Trophoblast cell (in vitro differentiated cells and primary cell): ENCODE measurements around the gene RBPJL.

ENCODE experiments used
- DNase-seq, 2 donors: peaks; one replicate each; pipeline ENCODE4 v3.0.0-alpha.2; 2016
- H2AFZ ChIP-seq: 2 replicates; pipeline ENCODE4 v1.6.1; 2013; ENCODE audit warnings: low read length, moderate library complexity, mild to moderate bottlenecking; ENCODE audit not compliant: insufficient read depth, poor library complexity
- H2AK5ac ChIP-seq: 2 replicates; pipeline ENCODE4 v1.6.1; 2013; ENCODE audit warnings: mild to moderate bottlenecking, low read length
- H2BK120ac ChIP-seq: 2 replicates; pipeline ENCODE4 v1.6.1; 2013; ENCODE audit warnings: low read length, mild to moderate bottlenecking, moderate library complexity; ENCODE audit not compliant: insufficient read depth, poor library complexity
- H2BK12ac ChIP-seq: 2 replicates; pipeline ENCODE4 v1.6.1; 2013; ENCODE audit warnings: mild to moderate bottlenecking, low read length, moderate library complexity
- H2BK5ac ChIP-seq: 2 replicates; pipeline ENCODE4 v1.6.1; 2013; ENCODE audit warnings: low read length, low read depth, moderate library complexity, mild to moderate bottlenecking; ENCODE audit not compliant: poor library complexity
- H3K14ac ChIP-seq: 2 replicates; pipeline ENCODE4 v1.6.1; 2013; ENCODE audit warnings: mild to moderate bottlenecking, low read length
- H3K18ac ChIP-seq: 2 replicates; pipeline ENCODE4 v1.6.1; 2013; ENCODE audit warnings: mild to moderate bottlenecking, low read length
- H3K23ac ChIP-seq: 2 replicates; pipeline ENCODE4 v1.6.1; 2013; ENCODE audit warnings: low read length
- H3K27ac ChIP-seq: 2 replicates; pipeline ENCODE4 v1.5.1; 2013; ENCODE audit warnings: low read depth, mild to moderate bottlenecking, inconsistent platforms, low read length, moderate library complexity
- H3K27me3 ChIP-seq: 2 replicates; pipeline ENCODE4 v1.6.1; 2013; ENCODE audit warnings: inconsistent platforms, mild to moderate bottlenecking, low read length, moderate library complexity; ENCODE audit not compliant: insufficient read depth
- H3K36me3 ChIP-seq, 2 experiments: 1 replicate in 1 of 2; 2 replicates in 1 of 2; pipeline ENCODE4 v1.6.1; 2013; ENCODE audit warnings: low read length in 2 of 2, mild to moderate bottlenecking in 2 of 2, moderate library complexity in 1 of 2; ENCODE audit not compliant: insufficient read depth in 2 of 2, control insufficient read depth in 1 of 2
- H3K4ac ChIP-seq: 2 replicates; pipeline ENCODE4 v1.6.1; 2013; ENCODE audit warnings: low read depth, mild to moderate bottlenecking, low read length, moderate library complexity
- H3K4me1 ChIP-seq, 2 experiments: 1 replicate in 1 of 2; 2 replicates in 1 of 2; pipeline ENCODE4 v1.6.1; 2013; ENCODE audit warnings: low read length in 2 of 2, mild to moderate bottlenecking in 2 of 2, moderate library complexity in 1 of 2; ENCODE audit not compliant: insufficient read depth in 2 of 2, control insufficient read depth in 1 of 2
- H3K4me2 ChIP-seq: 2 replicates; pipeline ENCODE4 v1.6.1; 2013; ENCODE audit warnings: inconsistent platforms, mild to moderate bottlenecking, low read length, moderate library complexity
- H3K4me3 ChIP-seq: 2 replicates; pipeline ENCODE4 v1.5.1; 2013; ENCODE audit warnings: mild to moderate bottlenecking, low read depth, low read length, inconsistent platforms
- H3K79me1 ChIP-seq: one replicate; pipeline ENCODE4 v1.6.1; 2013; ENCODE audit warnings: low read length
- H3K79me2 ChIP-seq: 2 replicates; pipeline ENCODE4 v1.6.1; 2013; ENCODE audit warnings: low read length, mild to moderate bottlenecking; ENCODE audit not compliant: control insufficient read depth, insufficient read depth, poor library complexity
- H3K9ac ChIP-seq: 2 replicates; pipeline ENCODE4 v1.6.1; 2013; ENCODE audit warnings: mild to moderate bottlenecking, low read length
- H3K9me3 ChIP-seq: 2 replicates; pipeline ENCODE4 v1.6.1; 2013; ENCODE audit warnings: low read depth, mild to moderate bottlenecking, control low read depth, inconsistent platforms, low read length; ENCODE audit not compliant: insufficient read depth
- H4K12ac ChIP-seq: 2 replicates; pipeline ENCODE4 v1.6.1; 2013; ENCODE audit warnings: low read depth, mild to moderate bottlenecking, low read length, moderate library complexity
- H4K8ac ChIP-seq: 2 replicates; pipeline ENCODE4 v1.6.1; 2013; ENCODE audit warnings: low read depth, mild to moderate bottlenecking, low read length, moderate library complexity
- H4K91ac ChIP-seq: one replicate; pipeline ENCODE4 v1.6.1; 2013; ENCODE audit warnings: low read depth, mild to moderate bottlenecking, low read length, moderate library complexity
- WGBS: extraction: QIAGEN DNeasy Blood & Tissue Kit; methylation state at CpG from one replicate; pipeline ENCODE4 v1.1.7; 2013; ENCODE audit warnings: missing lambda C conversion rate; ENCODE audit not compliant: insufficient read length, insufficient coverage; ENCODE audit errors: extremely low coverage; 5-methylcytosine and 5-hydroxymethylcytosine counted together

Gene RBPJL

GRCh38 chr20:45258664-45259063 lies 48.0 kb upstream of the RBPJL start:
- no peaks in the 10 kb centered on the region for H3K4me1 ChIP-seq
- H3K23ac ChIP-seq = no peak overlapping the region
- H3K27ac ChIP-seq = no peak overlapping the region
- no peak overlapping the region for H4K91ac ChIP-seq
- no peaks in the 10 kb centered on the region for H3K9me3 ChIP-seq
- no peak overlapping the region for H3K14ac ChIP-seq
- no peak overlapping the region for H2BK12ac ChIP-seq
- no peak overlapping the region for H3K9ac ChIP-seq
- H4K8ac ChIP-seq = no peak overlapping the region
- H2BK120ac ChIP-seq = no peak overlapping the region
- no peaks in the 10 kb centered on the region for H3K79me2 ChIP-seq
- no peak overlapping the region for H3K18ac ChIP-seq
- no peak overlapping the region for H2BK5ac ChIP-seq
- H4K12ac ChIP-seq = no peak overlapping the region
- H3K27me3 ChIP-seq = no peaks in the 10 kb centered on the region
- H3K4me3 ChIP-seq = no peak overlapping the region
- H3K4me2 ChIP-seq = no peak overlapping the region
- no peak overlapping the region for H2AK5ac ChIP-seq
- no peak for DNase-seq
- H3K36me3 ChIP-seq = no peaks in the 10 kb centered on the region
- H3K4ac ChIP-seq = no peak overlapping the region
- H2AFZ ChIP-seq = no peak overlapping the region
- WGBS = no CpG with 5 or more reads among the region's 2 CpGs
- H3K79me1 ChIP-seq = no peaks in the 10 kb centered on the region

DNA sequence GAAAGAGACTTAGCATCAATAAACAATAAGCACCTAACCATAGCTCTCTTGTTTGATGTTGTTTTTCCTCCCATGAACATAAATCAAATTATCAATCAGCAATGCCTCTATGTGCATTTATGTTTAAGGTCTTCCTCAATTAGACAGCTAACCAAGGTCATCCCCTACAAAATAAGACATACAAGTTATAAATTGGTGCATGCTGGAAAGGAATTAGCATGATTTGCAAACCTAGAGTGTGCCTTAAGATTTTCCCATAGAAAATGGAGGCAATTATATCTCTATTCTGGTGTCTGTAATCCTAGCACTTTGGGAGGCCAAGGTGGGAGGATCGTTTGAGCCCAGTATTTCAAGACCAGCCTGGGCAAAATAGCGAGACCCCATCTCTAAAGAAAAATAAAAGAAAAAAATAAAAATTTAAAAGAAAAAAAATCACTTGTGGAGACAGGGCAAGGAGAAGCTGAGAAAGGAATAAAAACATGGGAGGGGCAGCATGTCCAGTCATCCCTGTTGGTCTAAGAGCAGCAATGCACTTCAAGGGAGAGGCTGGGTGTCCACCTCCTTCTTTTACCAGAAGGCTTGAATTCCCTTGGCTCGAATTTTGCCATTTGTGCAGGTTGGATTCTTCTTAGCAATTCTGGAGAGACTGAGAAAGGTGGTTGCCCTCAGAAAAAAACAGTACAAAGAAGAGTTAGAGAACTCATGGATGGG lies 42.9 kb upstream of the RBPJL start:
- no peak overlapping the region for H3K4me3 ChIP-seq
- H3K27ac ChIP-seq = no peak overlapping the region
- H3K4ac ChIP-seq = no peak overlapping the region
- no peak overlapping the region for H3K18ac ChIP-seq
- no CpG with 5 or more reads among the region's 3 CpGs for WGBS
- H3K79me2 ChIP-seq = no peaks in the 10 kb centered on the region
- H3K14ac ChIP-seq = no peak overlapping the region
- no peak for DNase-seq
- no peak overlapping the region for H4K12ac ChIP-seq
- H4K8ac ChIP-seq = no peak overlapping the region
- no peaks in the 10 kb centered on the region for H3K9me3 ChIP-seq
- no peak overlapping the region for H2BK120ac ChIP-seq
- no peaks in the 10 kb centered on the region for H3K79me1 ChIP-seq
- H4K91ac ChIP-seq = no peak overlapping the region
- no peaks in the 10 kb centered on the region for H3K4me1 ChIP-seq
- no peak overlapping the region for H2AFZ ChIP-seq
- H2BK12ac ChIP-seq = no peak overlapping the region
- no peak overlapping the region for H3K23ac ChIP-seq
- no peak overlapping the region for H2BK5ac ChIP-seq
- H3K4me2 ChIP-seq = no peak overlapping the region
- H3K27me3 ChIP-seq = no peaks in the 10 kb centered on the region
- no peak overlapping the region for H2AK5ac ChIP-seq
- H3K9ac ChIP-seq = no peak overlapping the region
- H3K36me3 ChIP-seq = no peaks in the 10 kb centered on the region

DNA sequence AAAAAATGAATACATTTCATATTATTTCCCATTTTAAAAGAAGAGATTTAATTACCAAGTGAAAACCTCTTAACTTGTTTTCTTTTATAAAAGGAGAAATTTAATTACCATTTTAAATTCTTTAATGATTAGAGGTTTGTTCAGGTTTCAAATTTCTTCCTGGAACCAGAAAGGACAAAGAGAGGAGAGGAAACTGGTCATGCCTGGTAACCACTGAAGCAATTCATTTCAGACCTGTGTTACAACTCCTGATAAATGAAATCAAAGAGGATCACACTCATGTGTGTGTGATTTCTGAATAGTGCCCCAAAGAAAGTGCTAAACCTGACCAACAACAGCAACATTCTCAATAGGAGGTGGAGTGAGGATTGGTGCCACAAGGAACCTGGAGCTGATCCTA lies 39.7 kb upstream of the RBPJL start:
- no peak for DNase-seq
- no peak overlapping the region for H2AK5ac ChIP-seq
- no peaks in the 10 kb centered on the region for H3K4me1 ChIP-seq
- no peak overlapping the region for H3K18ac ChIP-seq
- no peaks in the 10 kb centered on the region for H3K27me3 ChIP-seq
- H4K12ac ChIP-seq = no peak overlapping the region
- no peak overlapping the region for H3K4me2 ChIP-seq
- no peaks in the 10 kb centered on the region for H3K79me2 ChIP-seq
- H2AFZ ChIP-seq = no peak overlapping the region
- no peak overlapping the region for H2BK12ac ChIP-seq
- H3K9me3 ChIP-seq = no peaks in the 10 kb centered on the region
- H3K23ac ChIP-seq = no peak overlapping the region
- no peak overlapping the region for H4K8ac ChIP-seq
- no peak overlapping the region for H3K4ac ChIP-seq
- no peak overlapping the region for H3K9ac ChIP-seq
- H2BK120ac ChIP-seq = no peak overlapping the region
- no peaks in the 10 kb centered on the region for H3K79me1 ChIP-seq
- H3K14ac ChIP-seq = no peak overlapping the region
- no peak overlapping the region for H2BK5ac ChIP-seq
- no peak overlapping the region for H4K91ac ChIP-seq
- no peak overlapping the region for H3K4me3 ChIP-seq
- H3K36me3 ChIP-seq = no peaks in the 10 kb centered on the region
- no peak overlapping the region for H3K27ac ChIP-seq

DNA sequence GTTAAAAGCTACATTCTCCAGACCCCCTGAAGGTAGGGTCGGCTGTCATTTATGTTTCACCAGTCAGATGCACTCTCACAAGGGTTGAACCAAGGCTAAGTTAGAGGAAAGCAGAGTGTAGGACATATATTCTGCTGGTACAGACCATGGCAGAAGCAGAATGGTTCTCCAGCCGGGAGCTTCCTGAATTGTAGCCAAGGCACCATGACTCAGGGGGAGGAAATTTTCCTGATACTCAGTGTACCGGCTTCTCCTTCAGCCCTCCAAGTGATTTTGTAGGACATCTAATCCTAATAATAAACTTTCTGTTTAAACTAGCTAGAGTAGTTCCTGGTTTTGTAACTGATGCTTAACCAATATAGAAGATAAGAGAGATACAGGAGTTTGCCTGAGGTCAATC lies 38.1 kb upstream of the RBPJL start:
- Histone ChIP-seq H3K23ac (no peak overlapping the region), H3K27ac (no peak overlapping the region), H3K4me3 (no peak overlapping the region), H4K91ac (no peak overlapping the region), H2BK5ac (no peak overlapping the region), H3K18ac (no peak overlapping the region), H2BK120ac (no peak overlapping the region), H3K36me3 (no peaks in the 10 kb centered on the region), H3K4me1 (no peaks in the 10 kb centered on the region), H3K79me1 (no peaks in the 10 kb centered on the region), H3K9ac (no peak overlapping the region), H3K4ac (no peak overlapping the region), H3K79me2 (no peaks in the 10 kb centered on the region), H4K12ac (no peak overlapping the region), H2AK5ac (no peak overlapping the region), H2AFZ (no peak overlapping the region), H4K8ac (no peak overlapping the region), H3K4me2 (no peak overlapping the region), H3K27me3 (no peaks in the 10 kb centered on the region), H3K9me3 (no peaks in the 10 kb centered on the region), H2BK12ac (no peak overlapping the region), H3K14ac (no peak overlapping the region)
- no CpG with 5 or more reads among the region's 3 CpGs for WGBS
- no peak for DNase-seq
